MM.1S (cell line): ENCODE data around the gene APOC1.
"Not testable (repeated sequence)": the region's sequence is repeated elsewhere in the genome, so short reads cannot be mapped to it uniquely, and the experiment has no call there.

ENCODE experiments used
- EZH2 ChIP-seq: fragments of 300-600 bp; sonication (generic); optimal IDR thresholded peaks from 2 replicates; pipeline ENCODE3; 2017; ENCODE audit warnings: low read depth, mild to moderate bottlenecking, antibody characterized with exemption, low read length, mixed read lengths
- TF ChIP-seq, protein P1 (sequence below): fragments of 300-600 bp; sonication (generic); IDR thresholded peaks from 2 replicates; pipeline ENCODE4 v1.5.1; 2016; ENCODE audit warnings: antibody characterized with exemption, low read length, mixed read lengths

DNA sequence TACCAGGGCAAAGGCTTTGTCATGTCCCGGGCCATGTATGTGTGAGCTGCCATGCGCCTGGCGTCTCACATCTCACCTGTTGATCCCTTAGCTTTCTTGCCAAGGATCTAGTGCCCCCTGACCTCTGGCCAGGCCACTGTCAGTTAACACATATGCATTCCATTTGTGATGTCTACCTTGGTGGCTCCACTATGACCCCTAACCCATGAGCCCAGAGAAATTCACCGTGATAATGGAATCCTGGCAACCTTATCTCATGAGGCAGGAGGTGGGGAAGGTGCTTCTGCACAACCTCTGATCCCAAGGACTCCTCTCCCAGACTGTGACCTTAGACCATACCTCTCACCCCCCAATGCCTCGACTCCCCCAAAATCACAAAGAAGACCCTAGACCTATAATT, 26.1 kb upstream of the APOC1 start:
- not testable (repeated sequence) for TF ChIP-seq EZH2
- TF ChIP-seq, protein P1, sequence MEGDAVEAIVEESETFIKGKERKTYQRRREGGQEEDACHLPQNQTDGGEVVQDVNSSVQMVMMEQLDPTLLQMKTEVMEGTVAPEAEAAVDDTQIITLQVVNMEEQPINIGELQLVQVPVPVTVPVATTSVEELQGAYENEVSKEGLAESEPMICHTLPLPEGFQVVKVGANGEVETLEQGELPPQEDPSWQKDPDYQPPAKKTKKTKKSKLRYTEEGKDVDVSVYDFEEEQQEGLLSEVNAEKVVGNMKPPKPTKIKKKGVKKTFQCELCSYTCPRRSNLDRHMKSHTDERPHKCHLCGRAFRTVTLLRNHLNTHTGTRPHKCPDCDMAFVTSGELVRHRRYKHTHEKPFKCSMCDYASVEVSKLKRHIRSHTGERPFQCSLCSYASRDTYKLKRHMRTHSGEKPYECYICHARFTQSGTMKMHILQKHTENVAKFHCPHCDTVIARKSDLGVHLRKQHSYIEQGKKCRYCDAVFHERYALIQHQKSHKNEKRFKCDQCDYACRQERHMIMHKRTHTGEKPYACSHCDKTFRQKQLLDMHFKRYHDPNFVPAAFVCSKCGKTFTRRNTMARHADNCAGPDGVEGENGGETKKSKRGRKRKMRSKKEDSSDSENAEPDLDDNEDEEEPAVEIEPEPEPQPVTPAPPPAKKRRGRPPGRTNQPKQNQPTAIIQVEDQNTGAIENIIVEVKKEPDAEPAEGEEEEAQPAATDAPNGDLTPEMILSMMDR = not testable (repeated sequence)
